ENCODE results near the gene ARID1A. TPM values are rescaled to one million over a fixed set of nuclear protein-coding genes. Genes with fewer than 3 reads are reported as not detected.

ARID1A gene
- total and polyA plus RNA-seq, 2 of the 4 experiments (the other 2 are of a cell fraction): 14.0 to 40.7 TPM

GRCh38 chr1:26789931-26790330 lies 94.1 kb downstream of the ARID1A start:
- Histone ChIP-seq H2BK5ac (ENCODE audit: low read depth, low read length, poor library complexity, severe bottlenecking) (no peak overlapping the region), H2BK120ac (ENCODE audit: low read depth, low read length) (no peak overlapping the region), H3K4ac (ENCODE audit: low read depth, low read length) (no peak overlapping the region), H2BK15ac (ENCODE audit: low read depth, low read length) (no peak overlapping the region), H3K79me1 (ENCODE audit: low read depth in 1 of 2, low read length in 2 of 2) (peaks cover 18 to 36% of the 10 kb centered on the region in 2 experiments; a peak in 3 of 4 replicates), H3K9me3 (ENCODE audit: control insufficient read depth, insufficient read depth, low read length) (no peaks in the 10 kb centered on the region), H2AFZ (replicated peaks; ENCODE audit: low read length, poor library complexity) (no peak overlapping the region), H3K9ac (ENCODE audit: low read depth, low read length) (no peak overlapping the region), H3K18ac (ENCODE audit: low read depth, low read length) (no peak overlapping the region), H3K36me3 (ENCODE audit: control insufficient read depth, insufficient read depth, low read length) (peaks cover 10% of the 10 kb centered on the region), H3K27ac (ENCODE audit: insufficient read depth, low read length) (no peak overlapping the region), H3K14ac (replicated peaks; ENCODE audit: low read depth, low read length) (no peak overlapping the region), H4K5ac (ENCODE audit: low read depth, low read length) (no peak overlapping the region), H3K4me3 (ENCODE audit: insufficient read depth, low read depth, low read length) (no peak overlapping the region), H3K27me3 (ENCODE audit: control insufficient read depth, insufficient read depth, low read length) (no peaks in the 10 kb centered on the region), H3K23ac (ENCODE audit: low read depth, low read length) (no peak overlapping the region), H3K56ac (ENCODE audit: extremely low read depth, insufficient read depth, low read length) (no peak overlapping the region), H4K91ac (ENCODE audit: insufficient read depth, low read depth, low read length) (no peak overlapping the region), H3K4me2 (ENCODE audit: low read depth, low read length) (no peak overlapping the region), H2BK20ac (ENCODE audit: low read depth, low read length) (no peak overlapping the region), H3K9me1 (ENCODE audit: insufficient read depth, low read length) (peaks cover 6% of the 10 kb centered on the region), H4K20me1 (ENCODE audit: insufficient read depth, low read length) (no peaks in the 10 kb centered on the region), H4K8ac (ENCODE audit: low read depth in 2 of 2, low read length in 2 of 2) (no peak overlapping the region), H2AK5ac (ENCODE audit: low read depth, low read length) (no peak overlapping the region), H3K4me1 (ENCODE audit: control insufficient read depth, insufficient read depth, low read length) (peaks cover 23% of the 10 kb centered on the region), H2AK9ac (replicated peaks; ENCODE audit: low read depth, low read length, poor library complexity) (no peak overlapping the region)
- WGBS, 2 experiments (ENCODE audit: extremely low coverage in 2 of 2, insufficient read length in 1 of 2): no CpG with 5 or more reads among the region's 4 CpGs
- in situ Hi-C loops (cut with MboI; ENCODE audit: low sequenced_read_pairs): loop anchor here (5.0 kb wide), 1 partner anchor 98 kb away; no protein-coding TSS in a partner anchor
- no TSS peak for BruUV-seq (replicated peaks)
- intact Hi-C loops (cut with micrococcal nuclease): loop anchor here (1.0 kb wide), 4 partner anchors 92 to 290 kb away; no protein-coding TSS in a partner anchor
- POLR2A ChIA-PET (ENCODE audit: unreplicated experiment): interaction anchor here (0.7 to 2.2 kb wide), 4 partner anchors 10 to 98 kb away, joined by 3 to 13 read pairs (median 4); no protein-coding TSS in a partner anchor
- DNase-seq (no peak), ATAC-seq (ENCODE audit: low read depth) (no peak)
- CTCF ChIA-PET: interaction anchor here (0.7 to 4.7 kb wide), 5 partner anchors 10 to 191 kb away, joined by 4 to 20 read pairs (median 6); no protein-coding TSS in a partner anchor
- dilution Hi-C loops (cut with HindIII; ENCODE audit: low sequenced_read_pairs, unreplicated experiment): loop anchor here (25.0 kb wide), 1 partner anchor 203 kb away; no protein-coding TSS in a partner anchor
- no peak for TF ChIP-seq FOS (IDR thresholded peaks at IDR 0.05; ENCODE audit: low read depth, low read length)
- TF ChIP-seq CHD1 (IDR thresholded peaks at IDR 0.05; ENCODE audit: low read depth, low read length): no peak
- TF ChIP-seq RAD21 (IDR thresholded peaks at IDR 0.05; ENCODE audit: low read length): no peak
- TF ChIP-seq MAZ (IDR thresholded peaks at IDR 0.05; ENCODE audit: borderline replicate concordance, low read depth, low read length): no peak
- no peak for TF ChIP-seq MAFK (IDR thresholded peaks at IDR 0.05; ENCODE audit: low read depth, low read length)
- no peak for TF ChIP-seq ELK1 (IDR thresholded peaks at IDR 0.05; ENCODE audit: borderline replicate concordance, low read depth, low read length)
- no peak for TF ChIP-seq RFX5 (IDR thresholded peaks at IDR 0.05; ENCODE audit: low read depth, low read length)
- no peak for TF ChIP-seq BHLHE40 (IDR thresholded peaks at IDR 0.05; ENCODE audit: low read depth, low read length)
- TF ChIP-seq NFE2L2 (IDR thresholded peaks at IDR 0.05; ENCODE audit: low read depth, low read length): no peak
- TF ChIP-seq CTCF (conservative IDR thresholded peaks at IDR 0.05; ENCODE audit: low read depth, low read length): no peak
